Posterior cingulate gyrus (tissue), 11 donors: Measurements from ENCODE around the gene C2CD4B.

Source experiments
- DNase-seq, 10 donors: peaks; one replicate each; pipeline versions ENCODE4 v3.0.0 to v3.0.0-alpha.2; 2020 to 2021; ENCODE audit warnings: mixed read lengths in 3 of 10
- intact Hi-C: fragments of 100-400 bp; cut with DNase I; formaldehyde crosslinking; loops from one replicate; pipeline ENCODE4 v1.15.1; 2023

C2CD4B gene

GRCh38 chr15:62120776-62121175 is 44.3 kb downstream of the C2CD4B start:
- intact Hi-C loops, result no loop called here
- no peak for DNase-seq

- intact Hi-C loops, result no loop called here
- DNase-seq, result no peak
These were observed 45.2 kb downstream of the C2CD4B start for GRCh38 chr15:62119874-62120273.

- intact Hi-C loops, result no loop called here
These were observed 45.7 kb downstream of the C2CD4B start for GRCh38 chr15:62119227-62119864.

GRCh38 chr15:62118520-62119226 is 46.4 kb downstream of the C2CD4B start:
- intact Hi-C loops, result no loop called here
- DNase-seq, result no peak

More at GRCh38 chr15:62119227-62119864, 45.7 kb downstream of the C2CD4B start:
- no peak for DNase-seq

- intact Hi-C loops, result no loop called here
- no peak for DNase-seq
These were observed 49.2 kb downstream of the C2CD4B start for GRCh38 chr15:62115847-62116246.
